B cell (primary cell): Measurements from ENCODE around the gene RGS19.

Experiments
- CTCF ChIP-seq: fragments of 200-600 bp; IDR thresholded peaks from one replicate; pipeline ENCODE4 v1.8.0; 2022; ENCODE audit warnings: antibody characterized with exemption, mild to moderate bottlenecking
- EZH2 ChIP-seq: IDR thresholded peaks from 2 replicates; pipeline ENCODE4 v1.6.1; 2012; ENCODE audit warnings: borderline replicate concordance, low read depth, mild to moderate bottlenecking, moderate library complexity, low read length; ENCODE audit not compliant: insufficient read depth, poor library complexity, severe bottlenecking

GRCh38 chr20:64116016-64116415 is 36.7 kb upstream of the RGS19 start:
- TF ChIP-seq CTCF = no peak
- TF ChIP-seq EZH2 = no peak
